CD14-positive monocyte (primary cell): ENCODE data around the gene NRXN3. TPM values are rescaled to one million over a fixed set of nuclear protein-coding genes. Genes with fewer than 3 reads are reported as not detected.

Source experiments
- DNase-seq, 3 donors: peaks; one replicate each; pipeline ENCODE4 v3.0.0-alpha.2; 2011 to 2022
- H2AFZ ChIP-seq: 2 replicates; pipeline ENCODE4 v1.6.0; 2012; ENCODE audit warnings: mild to moderate bottlenecking, low read depth, low read length, inconsistent platforms; ENCODE audit not compliant: insufficient read depth, poor library complexity, severe bottlenecking
- H3K27ac ChIP-seq, 2 donors: 1 replicate in 1 of 2; 2 replicates in 1 of 2; pipeline ENCODE4 v1.5.1; 2012 to 2013; ENCODE audit warnings: low read length in 2 of 2, control low read depth in 1 of 2, inconsistent platforms in 1 of 2, low read depth in 1 of 2, mild to moderate bottlenecking in 1 of 2
- H3K27me3 ChIP-seq, 2 donors: one replicate each; pipeline versions ENCODE4 v1.6.0 to v1.6.1; 2011 to 2013; ENCODE audit warnings: low read length in 2 of 2; ENCODE audit not compliant: control insufficient read depth in 2 of 2, insufficient read depth in 2 of 2
- H3K36me3 ChIP-seq, 2 donors: replicated peaks in 1 of 2; 1 replicate in 1 of 2; 2 replicates in 1 of 2; pipeline versions ENCODE4 v1.5.1 to v1.6.1; 2012 to 2013; ENCODE audit warnings: low read length in 2 of 2, control low read depth in 1 of 2, inconsistent platforms in 1 of 2, mild to moderate bottlenecking in 1 of 2; ENCODE audit not compliant: insufficient read depth in 2 of 2, control insufficient read depth in 1 of 2
- H3K4me1 ChIP-seq, 2 donors: 1 replicate in 1 of 2; 2 replicates in 1 of 2; pipeline versions ENCODE4 v1.5.1 to v1.6.1; 2012 to 2013; ENCODE audit warnings: low read length in 2 of 2, control low read depth in 1 of 2, inconsistent platforms in 1 of 2, mild to moderate bottlenecking in 1 of 2, moderate library complexity in 1 of 2; ENCODE audit not compliant: insufficient read depth in 2 of 2, control insufficient read depth in 1 of 2
- H3K4me2 ChIP-seq: replicated peaks from 2 replicates; pipeline ENCODE3; 2012; ENCODE audit warnings: low read length, moderate library complexity, mild to moderate bottlenecking; ENCODE audit not compliant: poor library complexity, severe bottlenecking; ENCODE audit errors: extremely low read depth
- H3K4me3 ChIP-seq, 3 experiments: fragments of 200-600 bp in 1 of 3; sonication (generic) in 1 of 3; replicated peaks in 1 of 3; 1 replicate in 2 of 3; 2 replicates in 1 of 3; pipeline ENCODE4 v1.5.1; 2011 to 2013; ENCODE audit warnings: low read length in 3 of 3, mild to moderate bottlenecking in 3 of 3, control low read depth in 2 of 3, low read depth in 2 of 3, inconsistent platforms in 1 of 3, moderate library complexity in 1 of 3
- H3K79me2 ChIP-seq: 2 replicates; pipeline ENCODE4 v1.6.0; 2012; ENCODE audit warnings: mild to moderate bottlenecking, control low read depth, inconsistent platforms, low read length, moderate library complexity; ENCODE audit not compliant: insufficient read depth
- H3K9ac ChIP-seq: 2 replicates; pipeline ENCODE4 v1.6.0; 2017; ENCODE audit warnings: low read length, mild to moderate bottlenecking; ENCODE audit not compliant: insufficient read depth, poor library complexity, severe bottlenecking
- H3K9me3 ChIP-seq, 2 donors: replicated peaks in 1 of 2; 1 replicate in 1 of 2; 2 replicates in 1 of 2; pipeline versions ENCODE4 v1.5.1 to v1.6.1; 2012 to 2013; ENCODE audit warnings: low read length in 2 of 2, control low read depth in 1 of 2; ENCODE audit not compliant: control insufficient read depth in 1 of 2, insufficient read depth in 1 of 2
- H4K20me1 ChIP-seq: 2 replicates; pipeline ENCODE4 v1.6.0; 2012; ENCODE audit warnings: mild to moderate bottlenecking, low read length, control low read depth, moderate library complexity; ENCODE audit not compliant: insufficient read depth
- H3K27ac Mint-ChIP-seq, 7 donors: one replicate each; pipeline ENCODE4 v1.8.0; 2020; ENCODE audit warnings: mild to moderate bottlenecking in 7 of 7, mixed read lengths in 7 of 7, moderate library complexity in 6 of 7, inconsistent platforms in 2 of 7
- H3K27me3 Mint-ChIP-seq, 3 donors: one replicate each; pipeline ENCODE4 v1.8.0; 2021 to 2022; ENCODE audit warnings: low read depth in 3 of 3, mild to moderate bottlenecking in 3 of 3, mixed read lengths in 3 of 3, moderate library complexity in 3 of 3, inconsistent platforms in 1 of 3
- H3K36me3 Mint-ChIP-seq, 2 donors: one replicate each; pipeline ENCODE4 v1.8.0; 2020; ENCODE audit warnings: mixed read lengths in 2 of 2, inconsistent platforms in 1 of 2, mild to moderate bottlenecking in 1 of 2
- H3K4me1 Mint-ChIP-seq: one replicate; pipeline ENCODE4 v1.8.0; 2020; ENCODE audit warnings: mild to moderate bottlenecking, mixed read lengths
- H3K4me3 Mint-ChIP-seq, 2 donors: one replicate each; pipeline ENCODE4 v1.8.0; 2020; ENCODE audit warnings: mild to moderate bottlenecking in 2 of 2, mixed read lengths in 2 of 2, moderate library complexity in 1 of 2
- H3K9me3 Mint-ChIP-seq, 7 donors: one replicate each; pipeline ENCODE4 v1.8.0; 2020 to 2022; ENCODE audit warnings: mixed read lengths in 7 of 7, mild to moderate bottlenecking in 6 of 7, moderate library complexity in 6 of 7, inconsistent platforms in 2 of 7
- WGBS: methylation state at CpG from one replicate; pipeline ENCODE4 v1.1.5; 2013; ENCODE audit warnings: missing lambda C conversion rate; ENCODE audit not compliant: insufficient coverage; 5-methylcytosine and 5-hydroxymethylcytosine counted together
- intact Hi-C, 2 donors: fragments of 100-400 bp; cut with micrococcal nuclease; formaldehyde crosslinking; loops; one replicate each; pipeline versions ENCODE4 v1.15.0 to v1.15.1; 2023
- polyA plus RNA-seq, 3 donors: library from polyadenylated mRNA; depleted of rRNA in 1 of 3; unstranded in 2 of 3; stranded (reverse) in 1 of 3; fragments of 300-500 nt in 2 of 3; fragments of >200 nt in 1 of 3; fragmentation: Illumina TruSeq in 2 of 3; gene quantifications; 1 replicate in 2 of 3; 2 replicates in 1 of 3; pipeline ENCODE4 v1.2.3, GENCODE V29; 2012 to 2021
- TF ChIP-seq, protein P1 (sequence below): fragments of 200-600 bp; IDR thresholded peaks from one replicate; pipeline ENCODE4 v1.8.0; 2022; ENCODE audit warnings: antibody characterized with exemption, mild to moderate bottlenecking

NRXN3 gene
- polyA plus RNA-seq, 3 donors, result not detected

DNA sequence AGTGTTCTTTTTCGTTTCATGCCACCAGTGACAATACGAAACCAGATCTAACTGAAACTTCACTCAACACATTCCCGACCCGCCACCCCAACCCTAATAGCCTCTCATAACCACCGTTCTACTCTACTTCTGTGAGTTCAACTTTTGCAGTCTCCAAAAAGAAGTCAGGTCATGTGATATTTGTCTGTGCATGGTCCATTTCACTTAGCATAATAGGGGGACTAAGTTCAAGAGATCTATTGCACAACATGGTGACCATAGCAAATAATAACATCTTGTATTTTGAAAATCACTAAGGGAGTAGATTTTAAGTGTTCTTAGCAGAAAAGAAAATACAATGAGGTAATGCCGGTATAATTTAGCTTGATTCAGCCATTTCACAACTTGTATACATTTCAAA lies 1664.7 kb downstream of the NRXN3 start:
- Mint-ChIP-seq H3K27ac (no peak overlapping the region), H3K27me3 (peaks cover 0 to 1% (median 0%) of the 10 kb centered on the region in 3 donors), H3K4me1 (no peaks in the 10 kb centered on the region), H3K4me3 (no peak overlapping the region), H3K36me3 (no peaks in the 10 kb centered on the region), H3K9me3 (peaks cover 0 to 3% (median 0%) of the 10 kb centered on the region in 7 donors)
- H4K20me1 ChIP-seq, result no peaks in the 10 kb centered on the region
- H3K27ac ChIP-seq, result no peak overlapping the region
- no peak overlapping the region for H2AFZ ChIP-seq
- no peak overlapping the region for H3K4me3 ChIP-seq
- H3K27me3 ChIP-seq, result no peaks in the 10 kb centered on the region
- no peak overlapping the region for H3K9ac ChIP-seq
- intact Hi-C loops, result no loop called here
- H3K9me3 ChIP-seq, result no peaks in the 10 kb centered on the region
- TF ChIP-seq, protein P1, sequence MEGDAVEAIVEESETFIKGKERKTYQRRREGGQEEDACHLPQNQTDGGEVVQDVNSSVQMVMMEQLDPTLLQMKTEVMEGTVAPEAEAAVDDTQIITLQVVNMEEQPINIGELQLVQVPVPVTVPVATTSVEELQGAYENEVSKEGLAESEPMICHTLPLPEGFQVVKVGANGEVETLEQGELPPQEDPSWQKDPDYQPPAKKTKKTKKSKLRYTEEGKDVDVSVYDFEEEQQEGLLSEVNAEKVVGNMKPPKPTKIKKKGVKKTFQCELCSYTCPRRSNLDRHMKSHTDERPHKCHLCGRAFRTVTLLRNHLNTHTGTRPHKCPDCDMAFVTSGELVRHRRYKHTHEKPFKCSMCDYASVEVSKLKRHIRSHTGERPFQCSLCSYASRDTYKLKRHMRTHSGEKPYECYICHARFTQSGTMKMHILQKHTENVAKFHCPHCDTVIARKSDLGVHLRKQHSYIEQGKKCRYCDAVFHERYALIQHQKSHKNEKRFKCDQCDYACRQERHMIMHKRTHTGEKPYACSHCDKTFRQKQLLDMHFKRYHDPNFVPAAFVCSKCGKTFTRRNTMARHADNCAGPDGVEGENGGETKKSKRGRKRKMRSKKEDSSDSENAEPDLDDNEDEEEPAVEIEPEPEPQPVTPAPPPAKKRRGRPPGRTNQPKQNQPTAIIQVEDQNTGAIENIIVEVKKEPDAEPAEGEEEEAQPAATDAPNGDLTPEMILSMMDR, result no peak
- H3K4me2 ChIP-seq, result no peak overlapping the region
- no peaks in the 10 kb centered on the region for H3K79me2 ChIP-seq
- no peaks in the 10 kb centered on the region for H3K36me3 ChIP-seq
- 73% methylated on average over 2 of the region's 6 CpGs for WGBS
- no peaks in the 10 kb centered on the region for H3K4me1 ChIP-seq
- no peak for DNase-seq

GRCh38 chr14:79836577-79836976 lies 1666.4 kb downstream of the NRXN3 start:
- no peak for DNase-seq
- Mint-ChIP-seq H3K27ac (no peak overlapping the region), H3K36me3 (no peaks in the 10 kb centered on the region), H3K27me3 (peaks cover 0 to 1% (median 0%) of the 10 kb centered on the region in 3 donors), H3K4me3 (no peak overlapping the region), H3K4me1 (no peaks in the 10 kb centered on the region), H3K9me3 (peaks cover 0 to 7% (median 0%) of the 10 kb centered on the region in 7 donors)
- H3K79me2 ChIP-seq, result no peaks in the 10 kb centered on the region
- no peaks in the 10 kb centered on the region for H3K27me3 ChIP-seq
- no peaks in the 10 kb centered on the region for H3K4me1 ChIP-seq
- TF ChIP-seq, protein P1, result no peak
- no peaks in the 10 kb centered on the region for H3K36me3 ChIP-seq
- H3K9me3 ChIP-seq, result no peaks in the 10 kb centered on the region
- no peak overlapping the region for H3K4me3 ChIP-seq
- intact Hi-C loops, result no loop called here
- H4K20me1 ChIP-seq, result no peaks in the 10 kb centered on the region
- no peak overlapping the region for H3K4me2 ChIP-seq
- no peak overlapping the region for H2AFZ ChIP-seq
- no peak overlapping the region for H3K9ac ChIP-seq
- WGBS, result 83% methylated on average over 1 of the region's 1 CpG
- H3K27ac ChIP-seq, result no peak overlapping the region
